ENCODE data around the gene CADPS.
A peak's percentile ranks its signal among the peaks of the same experiment; 100 is the strongest.

Gene CADPS

DNA sequence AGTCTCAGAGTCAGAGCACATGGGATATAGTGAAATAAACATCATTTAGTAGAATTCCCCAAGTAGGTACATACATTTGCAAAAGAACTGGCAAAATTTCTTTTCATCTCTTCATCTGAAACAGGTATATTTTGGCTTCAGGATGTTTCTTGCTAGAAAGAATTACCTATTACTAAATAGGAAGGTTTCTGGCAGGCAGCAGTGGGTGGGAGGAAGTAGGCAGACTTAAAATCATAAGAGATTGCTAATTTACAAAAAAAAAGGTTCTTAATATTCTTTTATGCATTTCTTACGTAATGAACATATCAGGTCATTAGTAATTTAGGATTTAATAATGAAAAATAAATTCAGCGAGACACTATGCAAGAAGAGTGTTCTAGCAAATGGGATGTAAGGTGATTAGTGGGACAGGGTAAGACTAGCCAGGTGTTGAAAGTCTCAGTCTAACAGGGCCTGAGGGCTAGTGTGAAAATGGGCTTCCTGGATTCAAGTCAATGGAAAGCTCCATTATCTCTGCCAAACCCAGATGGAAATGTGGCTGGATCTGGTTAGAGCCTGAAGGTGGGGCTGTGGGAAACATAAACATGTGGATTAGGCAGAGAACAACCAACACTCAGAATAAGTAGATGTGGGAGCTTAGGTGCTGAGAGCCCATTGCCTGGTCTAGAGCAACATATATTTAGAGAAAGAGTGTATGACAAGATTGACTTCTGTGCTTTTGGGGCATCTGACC is 374.5 kb downstream of the CADPS start:
- DNase-seq (ENCODE audit: low read depth, low spot score), result no peak
- H3K4me3 ChIP-seq (ENCODE audit: low read length), result no peak overlapping the region

DNA sequence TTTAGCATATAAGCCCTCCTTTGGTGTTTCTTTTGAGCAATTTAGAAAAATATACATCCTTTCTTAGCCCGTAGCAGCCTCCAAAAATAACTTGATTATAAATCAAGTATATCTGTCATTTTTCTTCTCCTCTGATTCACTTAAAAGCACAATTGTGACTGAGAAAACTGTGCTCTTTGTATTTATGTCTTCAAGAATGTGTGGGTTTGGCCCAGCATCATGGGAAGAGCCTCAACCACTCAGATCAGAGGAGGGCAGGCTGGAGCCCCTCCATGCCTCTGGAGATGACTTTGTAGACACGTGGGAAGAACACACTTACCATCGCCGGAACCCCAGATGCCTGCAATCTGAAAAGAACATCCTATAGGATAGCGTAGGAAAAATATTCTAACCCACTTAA is 378.1 kb downstream of the CADPS start:
- no peak overlapping the region for H3K4me3 ChIP-seq (ENCODE audit: low read length)
- DNase-seq (ENCODE audit: low read depth, low spot score), result no peak

DNA sequence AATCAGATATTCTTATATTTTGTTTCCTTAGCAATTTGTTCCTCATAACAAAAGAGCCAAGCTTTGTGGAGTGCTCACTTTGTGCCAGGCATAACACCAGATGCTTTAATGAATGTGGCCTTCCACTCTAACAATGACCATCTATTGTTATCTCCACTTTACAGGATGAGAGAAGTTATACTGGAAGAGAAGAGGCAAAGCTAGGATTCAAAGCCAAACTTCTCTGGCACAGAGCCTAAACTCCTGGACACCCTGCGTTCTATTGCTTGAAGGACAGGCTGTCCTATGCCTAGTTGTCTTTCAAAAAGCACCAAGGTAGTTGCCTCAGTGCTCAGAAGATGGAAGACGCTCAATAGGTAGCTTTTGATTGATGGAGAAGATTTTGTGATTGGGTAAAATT is 378.7 kb downstream of the CADPS start:
- DNase-seq (ENCODE audit: low read depth, low spot score), result no peak
- H3K4me3 ChIP-seq (ENCODE audit: low read length), result no peak overlapping the region

DNA sequence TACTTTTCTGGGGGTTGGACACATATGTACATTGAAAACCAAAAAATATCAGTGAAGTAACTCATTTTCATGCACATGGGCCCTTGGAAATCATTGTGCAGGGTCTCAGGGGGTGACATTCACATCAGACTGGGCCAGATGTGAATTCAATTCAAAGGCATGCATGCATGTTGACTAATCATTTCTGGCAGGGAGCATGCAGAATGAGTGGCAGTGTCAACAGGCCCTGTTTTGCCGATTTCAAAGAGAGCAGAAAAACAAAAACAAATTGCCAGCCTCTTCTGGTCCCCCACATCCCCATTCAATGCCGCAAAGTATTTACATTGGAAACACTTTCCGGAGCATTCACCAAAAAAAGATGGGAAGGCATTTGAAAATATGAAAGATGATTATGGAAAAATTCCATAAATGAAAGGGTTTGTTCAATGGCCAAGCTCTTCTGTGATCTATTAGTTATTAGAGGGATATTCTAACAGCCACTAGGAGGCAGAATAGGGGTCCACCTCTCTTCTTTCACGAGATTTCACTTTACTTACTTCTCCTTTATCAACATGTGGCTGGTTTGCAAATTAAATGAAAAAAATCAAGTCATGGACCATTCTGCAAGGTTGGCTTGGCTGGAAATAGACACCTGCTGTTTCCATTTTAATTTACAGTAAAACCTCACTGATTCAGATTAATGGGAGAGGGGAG is 382.0 kb downstream of the CADPS start:
- no peak for DNase-seq (ENCODE audit: low read depth, low spot score)
- H3K4me3 ChIP-seq (ENCODE audit: low read length), result no peak overlapping the region

DNA sequence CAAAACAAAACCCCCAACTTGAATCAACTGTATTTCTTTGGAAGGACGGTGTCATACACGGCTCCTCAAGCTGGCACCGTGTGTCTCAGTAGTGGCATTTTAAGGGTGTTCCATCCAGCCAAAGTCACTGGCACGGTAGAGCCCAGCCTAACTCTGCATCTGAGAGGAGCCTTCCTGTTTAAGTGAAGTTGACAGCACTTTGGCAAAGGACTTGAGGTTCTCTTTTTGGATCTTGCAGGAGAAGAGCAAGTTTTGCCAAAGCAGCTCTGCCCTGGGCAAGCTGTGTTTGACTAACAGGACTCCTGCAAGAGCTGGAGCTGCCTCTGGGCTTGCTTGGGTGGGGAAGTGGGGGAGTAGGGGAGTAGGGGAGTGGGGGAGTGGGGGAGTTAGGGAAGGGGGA is 392.3 kb downstream of the CADPS start:
- H3K4me3 ChIP-seq (ENCODE audit: low read length), result no peak overlapping the region
- no peak for DNase-seq (ENCODE audit: low read depth, low spot score)

DNA sequence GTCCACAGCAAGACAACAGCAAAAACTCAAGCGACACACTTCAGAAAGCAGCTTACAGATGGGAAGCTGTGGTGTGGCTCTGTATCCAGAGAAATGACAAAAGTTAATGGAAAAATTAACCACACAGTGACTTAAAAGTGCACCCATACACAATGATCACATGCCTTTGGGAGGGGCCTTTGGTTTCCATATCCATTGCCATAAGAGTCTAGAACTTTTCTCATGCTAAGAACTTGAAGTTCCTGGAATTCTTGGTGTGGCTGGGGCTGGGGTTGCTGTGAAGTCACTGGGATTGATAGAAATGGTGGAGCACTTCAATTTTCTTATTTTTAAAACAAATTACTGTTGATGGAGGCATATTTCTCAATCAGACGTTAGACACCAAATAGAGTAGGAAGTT is 393.3 kb downstream of the CADPS start:
- DNase-seq (ENCODE audit: low read depth, low spot score), result no peak
- H3K4me3 ChIP-seq (ENCODE audit: low read length), result no peak overlapping the region

DNA sequence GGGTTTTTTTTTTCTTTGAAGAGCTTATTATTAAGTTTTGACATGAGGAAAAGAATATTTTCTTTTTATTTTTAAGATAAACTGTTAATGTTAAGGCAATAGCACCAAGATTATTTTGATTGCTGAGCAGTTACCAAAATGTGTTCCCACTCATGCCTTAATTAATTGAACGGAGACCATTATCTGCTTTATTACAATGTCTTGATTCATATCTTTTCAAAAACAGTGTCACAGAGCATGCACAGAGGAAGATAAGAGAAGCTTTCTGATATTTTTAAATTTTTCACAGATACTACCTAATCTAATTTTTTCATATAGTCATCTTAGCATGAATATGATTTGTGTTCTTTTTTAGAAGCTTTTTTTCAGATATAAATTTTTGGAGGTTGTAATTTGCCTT is 395.2 kb downstream of the CADPS start:
- DNase-seq (ENCODE audit: low read depth, low spot score), result no peak
- no peak overlapping the region for H3K4me3 ChIP-seq (ENCODE audit: low read length)

DNA sequence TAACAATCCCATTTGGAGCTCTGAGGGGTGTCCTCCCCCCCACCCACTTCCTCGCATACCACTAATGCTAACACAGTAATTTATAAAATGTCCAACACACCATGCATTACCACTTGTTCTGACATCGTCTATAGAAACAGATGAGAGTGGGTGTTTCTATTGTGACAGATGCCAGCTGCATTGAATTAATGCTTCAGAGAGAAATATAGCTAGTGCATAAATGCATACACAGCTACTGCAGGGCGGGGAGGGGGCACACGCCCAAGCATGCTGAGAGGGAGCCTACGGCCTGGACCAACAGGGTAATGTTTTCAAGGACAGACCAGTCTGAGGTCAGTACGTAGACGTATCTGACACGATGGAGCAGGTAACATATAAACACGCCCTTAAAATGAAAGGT is 395.9 kb downstream of the CADPS start:
- no peak for DNase-seq (ENCODE audit: low read depth, low spot score)
- no peak overlapping the region for H3K4me3 ChIP-seq (ENCODE audit: low read length)

DNA sequence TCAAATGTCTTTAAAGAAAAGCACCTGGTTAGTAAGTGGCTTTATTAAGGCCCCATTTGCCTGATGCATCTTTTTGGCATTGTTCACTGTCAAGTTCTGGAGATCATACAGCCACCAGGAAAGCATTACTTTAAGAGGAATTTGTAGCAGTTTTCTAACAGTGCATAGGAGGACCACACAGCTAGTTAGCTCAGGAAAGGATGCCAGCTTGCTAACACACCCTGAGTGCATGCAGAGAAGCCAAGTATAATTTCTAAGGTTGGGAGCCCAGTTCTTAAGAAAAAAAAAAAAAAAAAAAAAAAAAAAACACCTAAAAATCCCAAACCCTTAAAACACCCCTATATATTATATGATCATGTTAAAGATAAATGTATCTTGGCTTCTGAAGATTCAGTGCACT is 399.9 kb downstream of the CADPS start:
- no peak for DNase-seq (ENCODE audit: low read depth, low spot score)
- H3K4me3 ChIP-seq (ENCODE audit: low read length), result no peak overlapping the region

DNA sequence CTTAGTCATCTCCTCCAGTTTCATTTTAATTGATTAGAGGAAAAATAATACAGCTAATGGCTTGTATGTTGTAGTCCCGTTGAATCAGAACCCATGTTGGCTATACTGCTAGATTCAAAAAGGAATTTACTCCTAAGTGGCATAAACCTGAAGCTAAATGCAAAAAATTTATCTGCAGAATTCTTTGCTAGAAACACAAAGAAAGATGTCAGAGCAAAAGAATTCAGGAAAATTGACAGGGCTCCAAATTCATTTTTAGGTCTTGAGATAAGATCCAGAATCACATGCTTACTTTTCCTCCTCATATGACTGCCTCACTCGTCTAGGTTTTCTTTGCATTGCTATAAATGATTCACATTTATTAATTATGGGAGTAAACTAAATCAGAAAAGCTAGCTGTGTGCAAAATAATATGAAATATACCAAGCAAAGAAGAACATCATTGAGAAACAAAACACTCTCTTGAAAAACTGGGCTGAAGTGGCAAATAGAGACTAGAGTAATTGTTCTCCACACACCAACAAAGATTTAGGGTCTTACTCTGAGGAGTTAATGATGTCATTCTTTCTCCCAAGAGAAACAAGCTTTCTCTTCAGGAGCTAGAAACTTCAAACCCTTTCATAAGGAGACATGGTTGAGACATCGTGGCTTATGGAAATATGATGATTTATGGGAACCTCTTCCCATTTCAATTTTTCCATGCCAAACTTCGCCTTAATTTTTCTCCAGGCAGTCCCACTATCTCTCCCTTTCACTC is 407.1 kb downstream of the CADPS start:
- DNase-seq (ENCODE audit: low read depth, low spot score), result no peak
- H3K4me3 ChIP-seq (ENCODE audit: low read length), result no peak overlapping the region

DNA sequence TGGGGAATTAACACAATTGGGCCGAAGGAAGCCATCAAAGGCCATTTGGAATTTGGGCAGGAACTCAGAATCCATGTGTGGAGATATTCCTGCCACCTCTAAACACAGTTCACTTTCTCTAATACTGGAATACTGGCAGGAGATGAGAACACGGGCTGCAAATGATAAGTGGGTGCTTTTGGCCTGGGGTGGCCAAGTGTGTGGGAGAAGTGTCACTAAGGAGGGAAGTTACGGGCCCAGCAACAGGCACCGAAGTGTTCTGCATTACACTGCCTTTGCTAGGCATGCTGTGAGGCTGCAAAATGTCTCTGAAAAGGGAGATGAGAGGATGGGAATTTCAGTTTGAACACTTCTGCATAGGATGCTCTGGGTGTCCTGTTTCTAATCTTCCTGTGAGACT is 412.4 kb downstream of the CADPS start:
- no peak overlapping the region for H3K4me3 ChIP-seq (ENCODE audit: low read length)
- no peak for DNase-seq (ENCODE audit: low read depth, low spot score)

DNA sequence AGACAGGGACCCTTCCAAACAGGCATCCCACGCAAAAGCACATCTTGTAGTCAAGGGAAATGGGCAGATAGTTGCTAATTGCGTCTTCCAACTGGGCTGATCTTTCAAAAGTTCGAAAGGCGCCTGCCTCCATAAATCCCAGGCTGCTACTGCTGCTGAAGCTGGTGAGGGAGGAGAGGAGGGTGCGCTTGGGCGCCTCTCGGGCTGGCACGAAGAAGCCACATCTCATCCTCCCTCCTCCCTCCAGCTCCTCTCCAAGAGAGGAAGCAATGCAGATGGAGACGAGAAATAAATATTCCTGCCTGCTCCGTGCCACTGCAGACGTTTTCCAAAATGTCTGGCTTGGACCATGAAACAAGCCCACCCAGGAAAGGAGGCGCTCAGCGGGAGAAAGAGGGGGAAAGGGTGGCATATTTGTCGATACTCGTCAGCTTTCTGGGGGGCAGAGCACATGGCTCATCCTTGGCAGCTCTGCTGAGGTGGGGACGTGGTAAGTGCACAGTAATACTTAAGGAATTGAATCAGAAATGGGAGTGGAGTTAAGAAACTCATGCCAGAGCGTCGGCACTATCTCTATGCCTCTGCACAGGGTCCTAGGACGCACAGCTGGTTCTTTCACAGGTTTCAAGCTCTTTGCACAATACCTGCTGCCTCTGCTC is 413.0 kb downstream of the CADPS start:
- no peak overlapping the region for H3K4me3 ChIP-seq (ENCODE audit: low read length)
- DNase-seq (ENCODE audit: low read depth, low spot score), result no peak

DNA sequence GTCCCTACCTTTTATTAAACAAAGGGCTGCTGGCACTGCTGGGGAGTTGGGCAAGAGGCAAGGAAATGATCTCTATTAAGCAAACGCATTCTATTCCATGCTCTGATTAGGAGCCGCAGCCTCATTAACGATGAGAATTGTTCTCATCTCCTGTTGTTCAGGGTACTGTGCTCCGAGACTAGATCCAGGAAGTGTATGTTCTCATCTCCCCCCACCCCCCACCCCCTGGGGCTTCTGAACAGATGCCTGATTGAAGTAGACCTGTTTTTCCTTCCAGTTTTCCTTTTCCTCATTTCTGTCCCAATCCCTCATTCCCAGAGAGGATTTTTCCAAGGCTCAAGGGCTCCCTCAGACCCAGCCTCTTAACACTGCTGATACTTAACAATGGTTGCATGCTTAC is 420.3 kb downstream of the CADPS start:
- H3K4me3 ChIP-seq (ENCODE audit: low read length), result no peak overlapping the region
- no peak for DNase-seq (ENCODE audit: low read depth, low spot score)

DNA sequence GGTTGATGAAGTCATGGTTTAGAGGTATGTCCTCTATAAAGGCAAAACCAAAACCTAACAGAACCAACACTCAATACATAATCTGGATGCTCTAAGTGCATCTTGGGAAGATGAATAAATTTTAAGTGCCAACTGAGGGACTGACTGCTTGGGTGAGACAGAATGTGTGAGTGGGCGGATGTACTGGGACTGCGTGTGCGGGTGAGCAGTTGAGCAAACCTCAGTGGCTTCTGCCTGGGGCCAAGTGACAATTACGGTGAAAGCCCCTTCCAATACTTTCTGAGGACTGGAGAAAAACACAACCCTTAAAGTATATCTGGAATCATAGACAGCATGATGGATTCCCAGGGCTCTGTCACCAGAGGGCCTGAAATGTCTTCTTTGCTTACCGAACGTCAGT is 421.8 kb downstream of the CADPS start:
- no peak overlapping the region for H3K4me3 ChIP-seq (ENCODE audit: low read length)
- DNase-seq (ENCODE audit: low read depth, low spot score), result no peak

DNA sequence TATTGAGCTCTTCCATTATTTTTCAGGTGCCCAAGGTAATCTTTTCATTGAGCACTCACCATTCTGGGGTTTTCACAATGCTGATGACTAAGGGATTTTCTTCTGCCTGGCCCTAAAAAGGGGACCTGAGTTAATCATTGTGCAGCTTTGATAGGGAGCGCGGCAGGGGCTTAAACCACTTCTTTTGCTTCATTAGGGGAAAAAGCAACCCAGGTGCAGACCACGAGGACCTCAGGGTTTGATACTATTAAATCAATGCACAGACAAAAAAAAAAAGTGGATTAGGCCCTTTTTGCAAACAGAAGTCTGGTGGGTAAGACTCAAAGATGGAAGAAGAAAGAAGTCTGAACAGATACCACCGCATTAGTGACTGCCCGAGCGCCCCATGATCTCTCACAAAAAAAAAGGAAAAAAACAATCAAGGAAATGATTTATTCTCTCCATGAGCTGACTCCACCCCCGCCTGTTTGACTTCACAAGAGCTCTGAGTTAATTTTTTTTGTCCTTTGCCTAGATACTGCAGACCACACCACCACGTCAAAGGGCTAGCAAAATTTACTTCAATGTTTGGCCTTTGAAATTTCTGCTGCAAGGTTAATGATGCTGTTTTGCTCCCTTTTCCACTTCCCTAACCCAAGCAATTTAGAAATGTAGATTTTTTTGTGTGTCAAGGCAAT is 423.9 kb downstream of the CADPS start:
- H3K4me3 ChIP-seq (ENCODE audit: low read length), result no peak overlapping the region
- DNase-seq (ENCODE audit: low read depth, low spot score), result peak; percentile 32

DNA sequence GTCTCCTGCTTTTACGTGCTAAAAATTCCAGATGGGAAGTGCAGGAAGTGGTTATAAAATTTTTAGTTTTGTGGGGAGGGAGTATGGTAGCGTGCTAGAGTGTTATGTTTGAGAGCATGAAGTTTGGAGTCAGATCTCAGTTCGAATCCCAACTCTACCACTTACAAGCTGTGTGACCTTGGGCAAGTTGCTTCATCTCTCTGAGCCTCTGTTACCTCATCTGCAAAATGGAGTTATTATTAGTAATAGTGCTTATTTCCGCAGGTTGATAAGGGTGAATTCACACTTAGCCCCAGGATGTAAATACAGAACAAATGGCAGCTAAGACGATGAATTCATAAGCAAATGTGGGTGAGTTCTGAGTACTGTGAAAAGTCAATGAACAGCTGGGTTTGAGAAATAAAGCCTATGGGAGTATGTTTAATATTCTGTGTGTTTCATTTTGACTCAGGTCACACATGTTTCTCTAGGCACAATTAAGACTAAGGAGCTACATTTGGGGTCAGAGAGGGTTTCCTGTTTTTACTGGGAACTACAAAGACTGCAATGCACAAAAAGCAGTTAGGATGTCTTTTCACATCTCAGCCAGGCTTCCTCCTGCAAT is 428.8 kb downstream of the CADPS start:
- peak; percentile 16 for DNase-seq (ENCODE audit: low read depth, low spot score)
- H3K4me3 ChIP-seq (ENCODE audit: low read length), result no peak overlapping the region

DNA sequence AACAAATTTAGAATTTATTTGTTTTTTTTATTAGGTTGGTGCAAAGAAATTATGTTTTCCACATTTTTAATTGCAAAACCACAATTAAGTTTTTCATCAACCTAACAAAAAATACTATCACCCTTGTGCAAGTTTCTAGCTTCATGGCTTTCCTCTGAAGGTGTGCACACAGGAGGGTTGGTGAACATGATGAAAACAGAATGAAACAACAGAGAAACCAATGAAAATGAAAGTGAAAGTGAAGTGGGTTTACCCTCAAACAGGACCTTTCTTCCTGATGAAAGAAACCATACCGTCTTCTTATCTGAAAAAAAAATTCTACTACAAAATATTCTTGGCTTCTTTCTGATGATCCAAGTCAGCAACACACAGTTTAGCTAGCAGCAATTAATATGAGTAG is 429.9 kb downstream of the CADPS start:
- DNase-seq (ENCODE audit: low read depth, low spot score), result peak; percentile 70
- H3K4me3 ChIP-seq (ENCODE audit: low read length), result no peak overlapping the region

DNA sequence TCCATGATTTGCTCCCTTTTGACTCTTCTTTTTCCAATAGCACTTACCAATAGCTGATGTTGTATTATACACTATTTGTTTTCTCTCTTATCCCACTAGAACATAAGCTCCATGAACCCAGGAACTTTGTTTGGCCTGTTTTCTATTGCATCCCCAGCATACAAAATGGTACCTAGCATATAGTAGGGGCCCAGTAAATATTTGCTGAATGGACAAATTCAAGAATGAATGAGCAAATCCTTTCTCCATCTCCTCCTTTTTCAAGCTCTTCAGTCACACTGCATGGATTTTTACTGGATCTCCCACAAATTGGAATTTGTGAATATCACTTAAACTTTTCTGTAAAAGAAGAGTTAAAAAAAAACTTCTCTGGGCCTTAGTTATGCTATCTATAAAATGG is 435.2 kb downstream of the CADPS start:
- no peak for DNase-seq (ENCODE audit: low read depth, low spot score)

More for the DNA sequence above, 435.2 kb downstream of the CADPS start:
- H3K4me3 ChIP-seq (ENCODE audit: low read length), result no peak overlapping the region

All from Jurkat, Clone E6-1 (cell line).